IMR-90 (cell line): ENCODE results near the gene MLNR. TPM values are rescaled to one million over a fixed set of nuclear protein-coding genes. Genes with fewer than 3 reads are reported as not detected.

Experiments used
- ATAC-seq: fragments of 200-7000 bp; cut with Tn5 transposase; 2 replicates; pipeline ENCODE4 v1.9.1; 2020; ENCODE audit warnings: low read depth, mild to moderate bottlenecking, moderate library complexity
- BruUV-seq: library from RNA; stranded (reverse); fragments of 400-500 nt; replicated peaks from 2 replicates; lab custom pipeline; 2021; lab: Mats Ljungman, UMichigan
- CTCF ChIA-PET: fragments of 300-600 bp; formaldehyde crosslinking; extraction: SDS; loops from one replicate; lab custom pipeline; 2021; ENCODE audit warnings: antibody characterized with exemption; lab: Yijun Ruan, JAX
- POLR2A ChIA-PET: fragments of 300-600 bp; sonication (Branson Sonifier 250); formaldehyde crosslinking; loops from one replicate; lab custom pipeline; 2022; ENCODE audit warnings: antibody characterized with exemption; ENCODE audit not compliant: unreplicated experiment; lab: Charles Lee
- DNase-seq: peaks from one replicate; pipeline ENCODE4 v3.0.0; 2013
- H2AFZ ChIP-seq: replicated peaks from 2 replicates; pipeline ENCODE3; 2013; ENCODE audit warnings: low read length, mild to moderate bottlenecking; ENCODE audit not compliant: poor library complexity
- H2AK5ac ChIP-seq: 2 replicates; pipeline ENCODE4 v1.6.1; 2013; ENCODE audit warnings: low read depth, low read length, inconsistent platforms
- H2AK9ac ChIP-seq: replicated peaks from 2 replicates; pipeline ENCODE3; 2013; ENCODE audit warnings: mild to moderate bottlenecking, low read depth, low read length, moderate library complexity; ENCODE audit not compliant: poor library complexity
- H2BK120ac ChIP-seq: 2 replicates; pipeline ENCODE4 v1.6.1; 2013; ENCODE audit warnings: low read depth, low read length, inconsistent platforms
- H2BK15ac ChIP-seq: 3 replicates; pipeline ENCODE4 v1.6.1; 2013; ENCODE audit warnings: low read depth, low read length, inconsistent platforms
- H2BK20ac ChIP-seq: 2 replicates; pipeline ENCODE4 v1.6.1; 2013; ENCODE audit warnings: low read depth, mild to moderate bottlenecking, inconsistent platforms, low read length, moderate library complexity
- H2BK5ac ChIP-seq: 2 replicates; pipeline ENCODE4 v1.6.1; 2013; ENCODE audit warnings: mild to moderate bottlenecking, low read depth, low read length, inconsistent platforms; ENCODE audit not compliant: poor library complexity, severe bottlenecking
- H3K14ac ChIP-seq: replicated peaks from 2 replicates; pipeline ENCODE4 v1.6.1; 2013; ENCODE audit warnings: low read depth, low read length, inconsistent platforms
- H3K18ac ChIP-seq: 2 replicates; pipeline ENCODE4 v1.6.1; 2013; ENCODE audit warnings: low read depth, low read length, control low read depth
- H3K23ac ChIP-seq: 2 replicates; pipeline ENCODE4 v1.6.1; 2013; ENCODE audit warnings: low read depth, low read length, inconsistent platforms
- H3K27ac ChIP-seq: 2 replicates; pipeline ENCODE4 v1.5.1; 2013; ENCODE audit warnings: mild to moderate bottlenecking, control low read depth, low read length; ENCODE audit not compliant: insufficient read depth
- H3K27me3 ChIP-seq: 2 replicates; pipeline ENCODE4 v1.6.1; 2013; ENCODE audit warnings: low read length; ENCODE audit not compliant: control insufficient read depth, insufficient read depth
- H3K36me3 ChIP-seq: 2 replicates; pipeline ENCODE4 v1.6.1; 2013; ENCODE audit warnings: low read length, mixed read lengths; ENCODE audit not compliant: control insufficient read depth, insufficient read depth
- H3K4ac ChIP-seq: 2 replicates; pipeline ENCODE4 v1.6.1; 2013; ENCODE audit warnings: low read depth, low read length, inconsistent platforms
- H3K4me1 ChIP-seq: 2 replicates; pipeline ENCODE4 v1.6.1; 2013; ENCODE audit warnings: low read length, mixed read lengths; ENCODE audit not compliant: control insufficient read depth, insufficient read depth
- H3K4me2 ChIP-seq: 2 replicates; pipeline ENCODE4 v1.6.1; 2013; ENCODE audit warnings: low read depth, mild to moderate bottlenecking, control low read depth, low read length, moderate library complexity
- H3K4me3 ChIP-seq: 2 replicates; pipeline ENCODE4 v1.5.1; 2013; ENCODE audit warnings: low read depth, mild to moderate bottlenecking, control low read depth, low read length, moderate library complexity; ENCODE audit not compliant: insufficient read depth
- H3K56ac ChIP-seq: 2 replicates; pipeline ENCODE4 v1.6.1; 2013; ENCODE audit warnings: low read length, inconsistent platforms; ENCODE audit not compliant: insufficient read depth; ENCODE audit errors: extremely low read depth
- H3K79me1 ChIP-seq, 2 experiments: 2 replicates each; pipeline ENCODE4 v1.6.1; 2013; ENCODE audit warnings: low read length in 2 of 2, inconsistent platforms in 1 of 2, low read depth in 1 of 2
- H3K9ac ChIP-seq: 2 replicates; pipeline ENCODE4 v1.6.1; 2013; ENCODE audit warnings: low read depth, low read length, control low read depth
- H3K9me1 ChIP-seq: 2 replicates; pipeline ENCODE4 v1.6.1; 2013; ENCODE audit warnings: low read length, inconsistent platforms; ENCODE audit not compliant: insufficient read depth
- H3K9me3 ChIP-seq: 2 replicates; pipeline ENCODE4 v1.6.1; 2013; ENCODE audit warnings: low read length; ENCODE audit not compliant: control insufficient read depth, insufficient read depth
- H4K20me1 ChIP-seq: 2 replicates; pipeline ENCODE4 v1.6.1; 2013; ENCODE audit warnings: low read length, inconsistent platforms; ENCODE audit not compliant: insufficient read depth
- H4K5ac ChIP-seq: 2 replicates; pipeline ENCODE4 v1.6.1; 2013; ENCODE audit warnings: mild to moderate bottlenecking, low read depth, low read length, control low read depth
- H4K8ac ChIP-seq, 2 experiments: 2 replicates each; pipeline ENCODE4 v1.6.1; 2013; ENCODE audit warnings: low read depth in 2 of 2, low read length in 2 of 2, control low read depth in 1 of 2, inconsistent platforms in 1 of 2
- H4K91ac ChIP-seq: 2 replicates; pipeline ENCODE4 v1.6.1; 2013; ENCODE audit warnings: low read depth, low read length, inconsistent platforms; ENCODE audit not compliant: insufficient read depth
- BHLHE40 ChIP-seq: fragments of 150-350 bp; IDR thresholded peaks from 2 replicates; pipeline ENCODE4 v1.6.1; 2016; ENCODE audit warnings: mild to moderate bottlenecking, low read depth, low read length
- CEBPB ChIP-seq: IDR thresholded peaks from 2 replicates; pipeline ENCODE4 v1.6.1; 2012; ENCODE audit warnings: low read depth, low read length, improper control_type of control experiment
- CHD1 ChIP-seq: IDR thresholded peaks from 2 replicates; pipeline ENCODE4 v1.6.1; 2012; ENCODE audit warnings: low read depth, low read length, improper control_type of control experiment
- MAZ ChIP-seq: IDR thresholded peaks from 2 replicates; pipeline ENCODE4 v1.6.1; 2012; ENCODE audit warnings: low read depth, mild to moderate bottlenecking, low read length, improper control_type of control experiment, moderate library complexity, borderline replicate concordance
- MXI1 ChIP-seq: IDR thresholded peaks from 2 replicates; pipeline ENCODE4 v1.6.1; 2012; ENCODE audit warnings: low read depth, mild to moderate bottlenecking, low read length, moderate library complexity, borderline replicate concordance
- NFE2L2 ChIP-seq: fragments of 150-350 bp; IDR thresholded peaks from 2 replicates; pipeline ENCODE4 v1.6.1; 2016; ENCODE audit warnings: low read depth, mild to moderate bottlenecking, low read length
- RAD21 ChIP-seq: IDR thresholded peaks from 2 replicates; pipeline ENCODE4 v1.6.1; 2012; ENCODE audit warnings: low read length, improper control_type of control experiment
- RCOR1 ChIP-seq: IDR thresholded peaks from 2 replicates; pipeline ENCODE4 v1.6.1; 2012; ENCODE audit warnings: mild to moderate bottlenecking, low read length, improper control_type of control experiment; ENCODE audit not compliant: insufficient replicate concordance
- RFX5 ChIP-seq: IDR thresholded peaks from 2 replicates; pipeline ENCODE4 v1.8.0; 2012; ENCODE audit warnings: low read depth, mild to moderate bottlenecking, low read length, moderate library complexity
- WGBS, 2 experiments: methylation state at CpG; one replicate each; pipeline versions ENCODE4 v1.1.5 to v1.1.7; 2013; ENCODE audit warnings: missing lambda C conversion rate in 2 of 2; ENCODE audit not compliant: insufficient read length in 1 of 2; ENCODE audit errors: extremely low coverage in 2 of 2; 5-methylcytosine and 5-hydroxymethylcytosine counted together
- dilution Hi-C: fragments of 300-500 bp; cut with HindIII; formaldehyde crosslinking; loops from one replicate; pipeline ENCODE4 v1.14.3; 2018; ENCODE audit warnings: low sequenced_read_pairs; ENCODE audit not compliant: unreplicated experiment
- in situ Hi-C: fragments of 300-500 bp; cut with MboI; formaldehyde crosslinking; loops from 3 replicates; pipeline ENCODE4 v1.14.3; 2019; ENCODE audit warnings: low sequenced_read_pairs, inconsistent platforms, mixed read lengths
- intact Hi-C: fragments of 100-400 bp; cut with micrococcal nuclease; formaldehyde crosslinking; loops from 2 replicates; pipeline ENCODE4 v1.10.0; 2022
- polyA plus RNA-seq, 3 experiments: library from polyadenylated mRNA; depleted of rRNA; stranded (reverse); fragments of >200 nt; gene quantifications; 2 replicates each; pipeline ENCODE4 v1.2.3, GENCODE V29; 2012; ENCODE audit warnings: low replicate concordance in 1 of 3
- total RNA-seq: library from RNA; depleted of rRNA; stranded (reverse); fragments of >200 nt; gene quantifications from 2 replicates; pipeline ENCODE4 v1.2.3, GENCODE V29; 2012
- TF ChIP-seq, protein P1 (sequence below): fragments of 150-350 bp; IDR thresholded peaks from 2 replicates; pipeline ENCODE4 v1.6.1; 2017; ENCODE audit warnings: mild to moderate bottlenecking, antibody characterized with exemption, low read length, low read depth
- TF ChIP-seq, protein P2 (sequence below): fragments of 150-350 bp; IDR thresholded peaks from 2 replicates; pipeline ENCODE4 v1.6.1; 2016; ENCODE audit warnings: low read depth, mild to moderate bottlenecking, low read length, moderate library complexity, borderline replicate concordance
- TF ChIP-seq, protein P3 (sequence below): conservative IDR thresholded peaks from 2 replicates; pipeline ENCODE4 v1.5.1; 2012; ENCODE audit warnings: mild to moderate bottlenecking, low read depth, low read length, improper control_type of control experiment

MLNR gene
- total and polyA plus RNA-seq, 2 of the 4 experiments (the other 2 are of a cell fraction), result not detected

DNA sequence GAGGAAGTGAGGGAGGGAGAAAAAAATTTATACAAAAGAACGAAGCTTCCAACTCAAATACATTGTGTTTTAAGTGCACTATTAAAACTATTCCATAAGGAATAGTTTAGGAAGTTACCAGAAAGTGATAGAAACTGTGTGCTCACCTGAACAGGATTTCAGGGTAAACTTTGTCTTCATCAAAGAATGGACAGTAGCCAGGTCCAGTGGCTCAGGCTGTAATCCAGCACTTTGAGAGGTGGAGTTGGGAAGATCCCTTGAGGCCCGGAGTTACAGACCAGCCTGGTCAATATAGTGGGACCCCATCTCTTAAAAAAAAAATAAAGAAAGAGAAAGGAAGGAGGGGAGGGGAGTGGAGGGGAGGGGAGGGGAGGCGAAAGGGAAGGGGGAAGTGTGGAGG is 14.6 kb downstream of the MLNR start:
- Histone ChIP-seq H3K27ac (no peak overlapping the region), H3K9me3 (no peaks in the 10 kb centered on the region), H3K14ac (no peak overlapping the region), H2BK15ac (no peak overlapping the region), H3K9ac (no peak overlapping the region), H3K4me1 (no peaks in the 10 kb centered on the region), H2AFZ (no peak overlapping the region), H3K4ac (no peak overlapping the region), H3K27me3 (peaks cover 2% of the 10 kb centered on the region; the same call in 1 of the 2 replicates), H2AK5ac (no peak overlapping the region), H2BK120ac (no peak overlapping the region), H3K4me2 (no peak overlapping the region), H2AK9ac (no peak overlapping the region), H3K79me1 (no peaks in the 10 kb centered on the region), H2BK20ac (no peak overlapping the region), H3K56ac (no peak overlapping the region), H4K20me1 (no peaks in the 10 kb centered on the region), H3K36me3 (no peaks in the 10 kb centered on the region), H4K5ac (no peak overlapping the region), H2BK5ac (no peak overlapping the region), H3K4me3 (no peak overlapping the region), H4K91ac (no peak overlapping the region), H3K18ac (no peak overlapping the region), H4K8ac (no peak overlapping the region), H3K23ac (no peak overlapping the region), H3K9me1 (no peaks in the 10 kb centered on the region)
- intact Hi-C loops (no loop called here), in situ Hi-C loops (no loop called here), dilution Hi-C loops (no loop called here)
- POLR2A ChIA-PET, result no interaction called here
- CTCF ChIA-PET, result no interaction called here
- ATAC-seq (no peak), DNase-seq (no peak)
- BruUV-seq, result no TSS peak
- 86% methylated on average over 1 of the region's 3 CpGs; no CpG with 5 or more reads in 1 of the 2 experiments for WGBS, 2 experiments
- TF ChIP-seq MXI1 (no peak), RAD21 (no peak), BHLHE40 (no peak), MAZ (no peak), CHD1 (no peak), NFE2L2 (no peak), RFX5 (no peak), CEBPB (no peak), RCOR1 (no peak)
- TF ChIP-seq, protein P1, sequence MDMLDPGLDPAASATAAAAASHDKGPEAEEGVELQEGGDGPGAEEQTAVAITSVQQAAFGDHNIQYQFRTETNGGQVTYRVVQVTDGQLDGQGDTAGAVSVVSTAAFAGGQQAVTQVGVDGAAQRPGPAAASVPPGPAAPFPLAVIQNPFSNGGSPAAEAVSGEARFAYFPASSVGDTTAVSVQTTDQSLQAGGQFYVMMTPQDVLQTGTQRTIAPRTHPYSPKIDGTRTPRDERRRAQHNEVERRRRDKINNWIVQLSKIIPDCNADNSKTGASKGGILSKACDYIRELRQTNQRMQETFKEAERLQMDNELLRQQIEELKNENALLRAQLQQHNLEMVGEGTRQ, result no peak
- TF ChIP-seq, protein P2, sequence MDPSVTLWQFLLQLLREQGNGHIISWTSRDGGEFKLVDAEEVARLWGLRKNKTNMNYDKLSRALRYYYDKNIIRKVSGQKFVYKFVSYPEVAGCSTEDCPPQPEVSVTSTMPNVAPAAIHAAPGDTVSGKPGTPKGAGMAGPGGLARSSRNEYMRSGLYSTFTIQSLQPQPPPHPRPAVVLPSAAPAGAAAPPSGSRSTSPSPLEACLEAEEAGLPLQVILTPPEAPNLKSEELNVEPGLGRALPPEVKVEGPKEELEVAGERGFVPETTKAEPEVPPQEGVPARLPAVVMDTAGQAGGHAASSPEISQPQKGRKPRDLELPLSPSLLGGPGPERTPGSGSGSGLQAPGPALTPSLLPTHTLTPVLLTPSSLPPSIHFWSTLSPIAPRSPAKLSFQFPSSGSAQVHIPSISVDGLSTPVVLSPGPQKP, result no peak
- TF ChIP-seq, protein P3, sequence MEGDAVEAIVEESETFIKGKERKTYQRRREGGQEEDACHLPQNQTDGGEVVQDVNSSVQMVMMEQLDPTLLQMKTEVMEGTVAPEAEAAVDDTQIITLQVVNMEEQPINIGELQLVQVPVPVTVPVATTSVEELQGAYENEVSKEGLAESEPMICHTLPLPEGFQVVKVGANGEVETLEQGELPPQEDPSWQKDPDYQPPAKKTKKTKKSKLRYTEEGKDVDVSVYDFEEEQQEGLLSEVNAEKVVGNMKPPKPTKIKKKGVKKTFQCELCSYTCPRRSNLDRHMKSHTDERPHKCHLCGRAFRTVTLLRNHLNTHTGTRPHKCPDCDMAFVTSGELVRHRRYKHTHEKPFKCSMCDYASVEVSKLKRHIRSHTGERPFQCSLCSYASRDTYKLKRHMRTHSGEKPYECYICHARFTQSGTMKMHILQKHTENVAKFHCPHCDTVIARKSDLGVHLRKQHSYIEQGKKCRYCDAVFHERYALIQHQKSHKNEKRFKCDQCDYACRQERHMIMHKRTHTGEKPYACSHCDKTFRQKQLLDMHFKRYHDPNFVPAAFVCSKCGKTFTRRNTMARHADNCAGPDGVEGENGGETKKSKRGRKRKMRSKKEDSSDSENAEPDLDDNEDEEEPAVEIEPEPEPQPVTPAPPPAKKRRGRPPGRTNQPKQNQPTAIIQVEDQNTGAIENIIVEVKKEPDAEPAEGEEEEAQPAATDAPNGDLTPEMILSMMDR, result no peak
